ENCODE data around the gene LSAMP. TPM values are rescaled to one million over a fixed set of nuclear protein-coding genes. Genes with fewer than 3 reads are reported as not detected.

The LSAMP gene
- total RNA-seq, 4 donors from 2014 or later = 1.1 to 3.5 (median 2.0) TPM

DNA sequence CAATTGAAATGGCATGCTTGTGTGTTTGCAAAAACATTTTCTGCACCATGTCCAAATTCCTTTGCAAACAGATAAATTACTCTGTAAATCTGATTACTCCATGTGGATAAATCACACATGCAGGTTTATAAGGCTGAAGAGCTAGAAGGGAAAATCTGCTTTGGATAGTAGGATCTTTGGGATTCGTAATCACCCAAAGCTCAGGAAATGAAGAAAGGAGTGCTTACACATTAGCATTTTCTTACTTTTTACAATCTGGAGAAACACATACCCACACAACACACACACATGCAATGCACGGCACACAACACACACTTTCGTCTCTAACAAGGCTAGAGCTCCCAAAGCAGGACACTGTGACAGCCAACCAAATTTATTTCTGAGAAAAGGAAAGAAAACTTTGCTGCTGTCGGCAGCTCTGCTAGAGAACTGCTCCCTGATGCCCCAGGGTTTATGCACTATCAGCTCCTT lies 2.1 kb downstream of the LSAMP start:
- no peak for TF ChIP-seq CTCF (IDR thresholded peaks at IDR 0.05)
- no peak for TF ChIP-seq POLR2A (IDR thresholded peaks at IDR 0.05)

DNA sequence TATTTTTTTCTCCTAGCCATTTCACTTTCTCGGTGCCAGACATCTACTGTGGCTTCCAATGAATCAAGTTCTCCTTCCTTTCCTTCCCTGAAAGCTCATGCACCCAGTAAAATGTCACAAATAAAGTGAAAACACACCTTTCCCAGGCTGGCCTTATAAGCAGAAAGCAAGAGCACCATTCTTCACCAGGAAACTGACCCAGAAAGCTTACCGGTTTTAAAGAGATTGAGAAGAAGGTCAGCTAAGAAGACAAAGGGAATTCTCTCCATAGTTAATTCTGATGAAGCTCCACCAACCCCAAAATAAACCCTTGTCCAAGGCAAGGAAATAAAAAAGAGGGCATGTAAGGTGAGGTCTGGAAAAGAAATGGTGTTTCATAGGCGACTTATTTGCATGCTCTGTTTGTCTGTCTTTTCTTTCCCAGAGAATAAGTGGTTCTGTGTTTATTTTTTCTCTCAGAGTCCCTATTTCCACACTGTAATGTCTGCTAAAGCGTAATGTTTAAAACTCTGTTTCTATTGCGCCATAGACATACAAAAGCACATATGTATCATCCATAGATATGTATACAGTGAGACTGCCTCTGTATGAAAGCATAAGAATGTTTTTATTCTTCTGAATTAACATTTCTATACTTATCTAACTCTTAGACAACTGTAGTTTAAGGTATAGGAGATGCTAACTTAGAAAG lies 2.8 kb downstream of the LSAMP start:
- no peak overlapping the region for H3K4me3 ChIP-seq (ENCODE audit: low read depth, poor library complexity, severe bottlenecking)
- intact Hi-C loops (cut with DNase I; ENCODE audit: low total_unique reads) = no loop called here
- TF ChIP-seq POLR2A (IDR thresholded peaks at IDR 0.05) (no peak), CTCF (IDR thresholded peaks at IDR 0.05) (no peak)
- WGBS, 2 donors = 62 to 66% methylated on average over 5 of the region's 5 CpGs
- DNase-seq (ENCODE audit: low spot score in 2 of 2) = no peak

More for the DNA sequence above, 2.1 kb downstream of the LSAMP start:
- no peak for DNase-seq (ENCODE audit: low spot score in 2 of 2)
- H3K4me3 ChIP-seq (ENCODE audit: low read depth, poor library complexity, severe bottlenecking) = no peak overlapping the region
- WGBS, 2 donors = 8 to 9% methylated on average over 4 of the region's 4 CpGs
- intact Hi-C loops (cut with DNase I; ENCODE audit: low total_unique reads) = no loop called here

GRCh38 chr3:116441652-116442051 lies 3.6 kb downstream of the LSAMP start:
- H3K4me3 ChIP-seq (ENCODE audit: low read depth, poor library complexity, severe bottlenecking) = no peak overlapping the region
- WGBS, 2 donors = 90 to 92% methylated on average over 4 of the region's 4 CpGs
- intact Hi-C loops (cut with DNase I; ENCODE audit: low total_unique reads) = no loop called here
- TF ChIP-seq CTCF (IDR thresholded peaks at IDR 0.05) = no peak
- DNase-seq (ENCODE audit: low spot score in 2 of 2) = no peak

DNA sequence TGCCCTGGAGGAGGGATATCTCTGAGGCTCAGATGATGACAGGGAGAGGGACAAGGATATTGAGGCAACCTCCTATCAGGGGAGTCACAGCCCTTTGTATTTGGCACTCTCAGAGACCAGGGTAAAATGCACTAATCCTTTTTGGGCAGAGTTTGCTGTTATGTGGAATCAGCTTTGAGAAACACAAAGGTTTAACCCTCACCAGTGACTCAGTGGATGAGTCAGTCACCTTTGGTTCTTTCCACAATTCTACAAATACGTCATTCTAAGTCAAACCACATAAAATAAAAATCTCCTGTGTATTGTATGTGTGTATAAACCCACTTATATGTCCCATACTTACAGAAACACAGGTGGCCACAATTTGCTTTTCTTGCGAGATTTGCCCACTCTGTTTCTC lies 5.1 kb downstream of the LSAMP start:
- no peak for DNase-seq (ENCODE audit: low spot score in 2 of 2)
- no peak for TF ChIP-seq POLR2A (IDR thresholded peaks at IDR 0.05)
- TF ChIP-seq CTCF (IDR thresholded peaks at IDR 0.05) = no peak
- 80 to 83% methylated on average over 2 of the region's 2 CpGs for WGBS, 2 donors
- intact Hi-C loops (cut with DNase I; ENCODE audit: low total_unique reads) = no loop called here
- H3K4me3 ChIP-seq (ENCODE audit: low read depth, poor library complexity, severe bottlenecking) = no peak overlapping the region

DNA sequence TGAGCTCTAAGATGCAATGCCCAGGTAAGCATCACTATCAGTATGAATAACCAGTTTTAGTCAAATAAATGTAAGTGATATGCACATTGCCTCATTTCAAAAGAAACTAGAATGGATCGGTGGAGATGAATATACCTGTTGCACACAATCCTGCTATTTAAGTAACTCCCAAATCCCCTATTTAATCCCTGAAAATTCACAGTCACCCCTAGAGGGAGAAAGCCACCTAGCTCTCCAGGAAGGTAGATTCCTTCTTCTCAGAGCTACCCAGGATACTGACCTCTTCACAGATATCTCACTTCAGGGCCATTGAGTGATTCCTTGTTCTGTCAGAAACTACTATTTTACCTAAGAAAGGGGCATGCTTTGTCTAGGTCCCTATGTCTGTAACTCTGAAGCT lies 11.7 kb downstream of the LSAMP start:
- intact Hi-C loops (cut with DNase I; ENCODE audit: low total_unique reads) = no loop called here
- DNase-seq (ENCODE audit: low spot score in 2 of 2) = no peak
- 80 to 97% methylated on average over 1 of the region's 1 CpG for WGBS, 2 donors
- no peak overlapping the region for H3K4me3 ChIP-seq (ENCODE audit: low read depth, poor library complexity, severe bottlenecking)
- no peak for TF ChIP-seq CTCF (IDR thresholded peaks at IDR 0.05)
- no peak for TF ChIP-seq POLR2A (IDR thresholded peaks at IDR 0.05)

- DNase-seq (ENCODE audit: low spot score in 2 of 2) = no peak
- TF ChIP-seq CTCF (IDR thresholded peaks at IDR 0.05) = no peak
- TF ChIP-seq POLR2A (IDR thresholded peaks at IDR 0.05) = no peak
- no peak overlapping the region for H3K4me3 ChIP-seq (ENCODE audit: low read depth, poor library complexity, severe bottlenecking)
- WGBS, 2 donors = 59 to 62% methylated on average over 2 of the region's 2 CpGs
- intact Hi-C loops (cut with DNase I; ENCODE audit: low total_unique reads) = no loop called here
These were observed 12.5 kb downstream of the LSAMP start for GRCh38 chr3:116432795-116433194.

Data from lower leg skin (tissue), 4 donors.